Naive thymus-derived CD4-positive, alpha-beta T cell (primary cell): ENCODE data around the gene FKBP5. TPM values are rescaled to one million over a fixed set of nuclear protein-coding genes. Genes with fewer than 3 reads are reported as not detected.

Experiments
- ATAC-seq: fragments of 150-1000 bp; cut with Tn5 transposase; 2 replicates; pipeline ENCODE4 v1.10.0; 2021; ENCODE audit warnings: mild to moderate bottlenecking, moderate library complexity
- CTCF ChIA-PET: fragments of 350-600 bp; sonication (Branson Sonifier 250); formaldehyde crosslinking; loops from one replicate; lab custom pipeline; 2021; ENCODE audit warnings: antibody characterized with exemption; lab: Charles Lee
- POLR2A ChIA-PET: fragments of 350-600 bp; sonication (Branson Sonifier 250); formaldehyde crosslinking; loops from one replicate; lab custom pipeline; 2021; ENCODE audit warnings: antibody characterized with exemption, inconsistent platforms; lab: Charles Lee
- DNase-seq, 9 donors: peaks; one replicate each; pipeline versions ENCODE4 v3.0.0 to v3.0.0-alpha.2; 2020 to 2022; ENCODE audit warnings: mixed read lengths in 1 of 9
- H3K27ac ChIP-seq: one replicate; pipeline ENCODE4 v1.7.0; 2013; ENCODE audit warnings: mild to moderate bottlenecking, low read depth, low read length, moderate library complexity
- H3K27me3 ChIP-seq, 2 donors: one replicate each; pipeline ENCODE4 v1.7.0; 2013; ENCODE audit warnings: low read length in 2 of 2, mild to moderate bottlenecking in 2 of 2, moderate library complexity in 2 of 2; ENCODE audit not compliant: control insufficient read depth in 2 of 2, insufficient read depth in 2 of 2
- H3K36me3 ChIP-seq, 3 experiments: 1 replicate in 2 of 3; 2 replicates in 1 of 3; pipeline ENCODE4 v1.7.0; 2013; ENCODE audit warnings: low read length in 3 of 3, mild to moderate bottlenecking in 3 of 3, moderate library complexity in 1 of 3; ENCODE audit not compliant: insufficient read depth in 3 of 3, control insufficient read depth in 2 of 3
- H3K4me1 ChIP-seq, 2 donors: one replicate each; pipeline ENCODE4 v1.7.0; 2013; ENCODE audit warnings: low read length in 2 of 2, mild to moderate bottlenecking in 2 of 2, moderate library complexity in 1 of 2; ENCODE audit not compliant: control insufficient read depth in 2 of 2, insufficient read depth in 2 of 2
- H3K4me3 ChIP-seq: 2 replicates; pipeline ENCODE4 v1.7.0; 2013; ENCODE audit warnings: mild to moderate bottlenecking, low read length
- H3K9me3 ChIP-seq, 3 experiments: 1 replicate in 2 of 3; 2 replicates in 1 of 3; pipeline ENCODE4 v1.7.0; 2013; ENCODE audit warnings: low read length in 3 of 3; ENCODE audit not compliant: control insufficient read depth in 2 of 3
- H3K27ac Mint-ChIP-seq, 9 donors: one replicate each; pipeline ENCODE4 v1.8.0; 2020 to 2022; ENCODE audit warnings: mixed read lengths in 9 of 9, mild to moderate bottlenecking in 8 of 9, moderate library complexity in 5 of 9, inconsistent platforms in 2 of 9
- H3K27me3 Mint-ChIP-seq, 5 donors: one replicate each; pipeline ENCODE4 v1.8.0; 2021 to 2022; ENCODE audit warnings: mixed read lengths in 5 of 5, mild to moderate bottlenecking in 1 of 5
- H3K36me3 Mint-ChIP-seq, 5 donors: one replicate each; pipeline ENCODE4 v1.8.0; 2020 to 2022; ENCODE audit warnings: mixed read lengths in 5 of 5, mild to moderate bottlenecking in 3 of 5, inconsistent platforms in 1 of 5
- H3K4me1 Mint-ChIP-seq, 7 donors: one replicate each; pipeline ENCODE4 v1.8.0; 2020 to 2022; ENCODE audit warnings: mixed read lengths in 7 of 7, mild to moderate bottlenecking in 3 of 7, inconsistent platforms in 1 of 7
- H3K4me3 Mint-ChIP-seq, 10 donors: one replicate each; pipeline ENCODE4 v1.8.0; 2020 to 2022; ENCODE audit warnings: mild to moderate bottlenecking in 10 of 10, mixed read lengths in 10 of 10, moderate library complexity in 6 of 10, inconsistent platforms in 2 of 10
- H3K9me3 Mint-ChIP-seq, 11 donors: one replicate each; pipeline ENCODE4 v1.8.0; 2020 to 2022; ENCODE audit warnings: mixed read lengths in 11 of 11, mild to moderate bottlenecking in 4 of 11, inconsistent platforms in 1 of 11, moderate library complexity in 1 of 11
- intact Hi-C, 2 donors: fragments of 100-400 bp; cut with micrococcal nuclease; formaldehyde crosslinking; loops; one replicate each; pipeline ENCODE4 v1.15.1; 2023
- polyA plus RNA-seq, 2 donors: library from polyadenylated mRNA; unstranded; fragments of 300-500 nt; fragmentation: Illumina TruSeq; gene quantifications; one replicate each; pipeline ENCODE4 v1.2.3, GENCODE V29; 2021
- total RNA-seq, 6 experiments: library from RNA in 5 of 6; stranded (reverse) in 5 of 6; gene quantifications; 1 replicate in 5 of 6; 2 replicates in 1 of 6; pipeline ENCODE4 v1.2.3 and lab custom pipeline; 2021 to 2026

Gene FKBP5
- total and polyA plus RNA-seq, 7 experiments from 2014 or later = 56.7 to 324 (median 80.2) TPM

DNA sequence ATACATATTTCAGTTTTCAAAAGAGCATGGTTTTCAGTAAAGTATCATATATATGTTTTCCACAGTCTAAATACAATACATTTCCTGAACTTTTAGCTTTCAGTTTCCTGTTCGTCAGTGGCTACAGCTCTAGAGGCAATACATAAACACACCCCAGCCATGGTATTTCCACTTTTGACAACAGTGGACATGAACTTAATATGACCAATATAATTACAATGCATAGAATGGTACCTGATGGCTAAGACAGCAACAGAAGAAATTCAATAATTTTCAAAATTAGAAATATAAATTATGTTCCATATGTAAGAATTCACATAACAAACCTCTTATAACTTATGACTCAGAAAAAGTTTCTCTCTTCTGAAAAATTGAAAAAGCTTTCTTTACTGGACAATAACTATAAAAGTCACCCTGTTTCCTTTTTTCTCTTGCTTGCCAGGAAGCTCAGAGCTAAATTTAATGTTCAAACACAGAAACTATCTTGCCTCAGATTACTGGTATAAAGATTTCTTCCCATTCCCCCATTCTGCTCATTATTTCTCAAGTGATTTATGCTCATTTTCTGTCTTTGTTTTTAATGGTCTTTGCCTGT, 19.2 kb downstream of the FKBP5 start:
- ChIA-PET CTCF (interaction anchor here (0.6 to 2.3 kb wide), 12 partner anchors 10 to 85 kb away, joined by 3 to 17 read pairs (median 4); partner anchors contain the start of gene ARMC12), POLR2A (interaction anchor here (0.8 to 5.9 kb wide), 12 partner anchors 8 to 68 kb away, joined by 3 to 50 read pairs (median 6); no protein-coding TSS in a partner anchor)
- Mint-ChIP-seq H3K36me3 (peaks cover 0 to 8% (median 6%) of the 10 kb centered on the region in 5 donors), H3K27ac (peak overlapping the region in 7 of 9 donors; percentile 84 to 98 (median 93)), H3K4me1 (peaks cover 32 to 63% (median 48%) of the 10 kb centered on the region in 7 donors), H3K9me3 (no peaks in the 10 kb centered on the region), H3K4me3 (peak overlapping the region in 9 of 10 donors; percentile 56 to 88 (median 81)), H3K27me3 (no peaks in the 10 kb centered on the region)
- Histone ChIP-seq H3K36me3 (no peaks in the 10 kb centered on the region), H3K4me1 (peaks cover 33 to 48% of the 10 kb centered on the region in 2 donors), H3K4me3 (peak overlapping the region; percentile 43), H3K9me3 (no peaks in the 10 kb centered on the region), H3K27me3 (no peaks in the 10 kb centered on the region), H3K27ac (peak overlapping the region; percentile 79)
- ATAC-seq (peak; percentile 78), DNase-seq (peak in 4 of 9 donors; percentile 29 to 57 (median 38))
- intact Hi-C loops = loop anchor here (1.0 to 5.0 kb wide), 4 partner anchors 18 to 202 kb away; partner anchors contain the start of gene RPL10A (in 1 of the 2)

DNA sequence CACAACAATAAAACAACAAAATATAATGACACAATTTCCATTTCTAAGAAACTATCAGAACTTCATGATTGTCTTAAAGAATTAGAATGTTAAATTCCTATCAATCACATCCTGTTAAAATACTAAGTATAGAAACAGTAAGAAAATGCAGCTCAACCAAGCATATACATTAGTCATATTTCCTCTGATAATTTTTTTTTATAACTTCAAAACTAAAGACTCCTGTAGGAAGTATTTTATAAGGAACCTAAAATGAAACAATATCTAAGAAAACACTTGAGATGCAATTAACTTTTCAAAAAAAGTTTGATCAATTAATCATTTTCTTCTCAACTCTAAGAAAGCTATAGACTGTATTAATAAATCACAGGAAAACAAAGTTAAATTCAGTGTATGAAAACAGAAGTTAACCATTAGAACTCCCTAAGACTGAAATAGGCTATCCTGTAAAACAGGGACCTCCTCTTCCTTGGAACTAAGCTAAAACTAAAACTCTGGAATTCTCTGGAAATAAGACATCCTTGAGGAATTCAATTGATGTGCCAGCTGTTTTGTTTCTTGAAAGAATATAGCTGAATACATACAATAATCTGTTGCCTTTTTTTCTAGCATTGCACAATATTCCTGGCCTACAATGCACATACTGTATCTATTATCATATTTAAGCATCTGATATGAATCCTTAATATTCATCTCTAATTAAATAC, 19.8 kb downstream of the FKBP5 start:
- H3K27ac ChIP-seq = peak overlapping the region; percentile 79
- no peaks in the 10 kb centered on the region for H3K27me3 ChIP-seq
- H3K4me1 Mint-ChIP-seq = peaks cover 27 to 57% (median 42%) of the 10 kb centered on the region in 7 donors
- ATAC-seq (no peak), DNase-seq (no peak)
- H3K27ac Mint-ChIP-seq = peak overlapping the region in 7 of 9 donors; percentile 84 to 98 (median 93)
- ChIA-PET POLR2A (interaction anchor here (0.9 to 5.9 kb wide), 11 partner anchors 9 to 68 kb away, joined by 3 to 50 read pairs (median 5); no protein-coding TSS in a partner anchor), CTCF (interaction anchor here (0.6 to 2.3 kb wide), 12 partner anchors 9 to 84 kb away, joined by 3 to 17 read pairs (median 4); partner anchors contain the start of gene ARMC12)
- H3K4me3 Mint-ChIP-seq = peak overlapping the region in 9 of 10 donors; percentile 56 to 88 (median 81)
- peak overlapping the region; percentile 43 for H3K4me3 ChIP-seq
- H3K9me3 Mint-ChIP-seq = no peaks in the 10 kb centered on the region
- peaks cover 0 to 8% (median 5%) of the 10 kb centered on the region in 5 donors for H3K36me3 Mint-ChIP-seq
- H3K4me1 ChIP-seq = peaks cover 33 to 48% of the 10 kb centered on the region in 2 donors
- intact Hi-C loops = loop anchor here (1.0 to 5.0 kb wide), 5 partner anchors 9 to 202 kb away; partner anchors contain the start of gene RPL10A (in 1 of the 2)
- H3K36me3 ChIP-seq = no peaks in the 10 kb centered on the region
- H3K9me3 ChIP-seq = no peaks in the 10 kb centered on the region
- no peaks in the 10 kb centered on the region for H3K27me3 Mint-ChIP-seq

DNA sequence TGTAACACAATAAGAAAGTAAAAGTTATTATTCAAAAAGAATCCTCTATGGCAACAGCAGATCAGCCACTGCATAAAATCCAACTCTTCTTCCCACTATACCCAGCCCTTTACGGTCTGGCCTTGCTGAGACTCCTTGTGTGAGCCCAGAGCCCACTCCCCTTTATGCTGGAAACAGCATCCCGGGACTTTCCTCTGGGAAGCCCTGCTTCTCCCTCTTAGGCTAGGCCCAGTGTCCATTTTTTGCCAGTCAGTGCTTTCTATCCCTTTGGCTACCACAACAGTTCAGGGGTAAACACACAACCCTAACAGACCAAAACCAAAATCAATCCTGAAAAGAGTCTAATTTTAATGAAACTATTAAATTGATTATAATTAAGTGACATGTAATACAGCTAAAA, 20.6 kb downstream of the FKBP5 start:
- H3K27me3 ChIP-seq = no peaks in the 10 kb centered on the region
- Mint-ChIP-seq H3K36me3 (peaks cover 0 to 8% (median 3%) of the 10 kb centered on the region in 5 donors), H3K4me1 (peaks cover 19 to 52% (median 36%) of the 10 kb centered on the region in 7 donors), H3K4me3 (peak overlapping the region in 9 of 10 donors; percentile 64 to 90 (median 84)), H3K9me3 (no peaks in the 10 kb centered on the region), H3K27ac (peak overlapping the region in 7 of 9 donors; percentile 84 to 98 (median 93)), H3K27me3 (no peaks in the 10 kb centered on the region)
- CTCF ChIA-PET = interaction anchor here (0.8 to 2.3 kb wide), 8 partner anchors 12 to 84 kb away, joined by 3 to 9 read pairs (median 6); partner anchors contain the start of gene ARMC12
- POLR2A ChIA-PET = interaction anchor here (1.0 to 5.9 kb wide), 10 partner anchors 10 to 67 kb away, joined by 3 to 50 read pairs (median 6); no protein-coding TSS in a partner anchor
- ATAC-seq = no peak
- H3K4me1 ChIP-seq = peaks cover 37 to 52% of the 10 kb centered on the region in 2 donors
- no peak for DNase-seq
- H3K36me3 ChIP-seq = no peaks in the 10 kb centered on the region
- intact Hi-C loops = loop anchor here (1.0 to 5.0 kb wide), 4 partner anchors 10 to 201 kb away; partner anchors contain the start of gene RPL10A (in 1 of the 2)
- peak overlapping the region; percentile 79 for H3K27ac ChIP-seq
- H3K4me3 ChIP-seq = peak overlapping the region; percentile 43
- no peaks in the 10 kb centered on the region for H3K9me3 ChIP-seq

DNA sequence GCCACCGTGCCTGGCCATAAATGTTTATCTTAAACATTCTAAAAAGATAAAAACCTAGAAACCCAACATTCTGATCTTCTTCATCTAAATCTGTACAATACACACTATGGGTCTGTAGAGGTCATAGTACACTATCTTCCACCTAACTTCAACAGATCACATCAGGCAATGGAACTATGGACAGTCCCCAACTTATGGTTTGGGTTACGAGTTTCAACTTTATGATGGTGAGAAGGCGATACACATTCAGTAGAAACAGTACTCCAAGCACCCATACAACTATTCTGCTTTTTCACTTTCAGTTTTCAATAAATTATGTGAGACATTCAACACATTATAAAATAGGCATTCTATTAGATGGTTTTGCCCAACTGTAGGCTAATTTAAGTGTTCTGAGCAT, 23.1 kb downstream of the FKBP5 start:
- Histone ChIP-seq H3K36me3 (no peaks in the 10 kb centered on the region), H3K27ac (peak overlapping the region; percentile 76), H3K27me3 (no peaks in the 10 kb centered on the region), H3K4me1 (peaks cover 39 to 53% of the 10 kb centered on the region in 2 donors), H3K9me3 (no peaks in the 10 kb centered on the region), H3K4me3 (peak overlapping the region; percentile 38)
- no peaks in the 10 kb centered on the region for H3K27me3 Mint-ChIP-seq
- H3K4me1 Mint-ChIP-seq = peaks cover 5 to 42% (median 31%) of the 10 kb centered on the region in 7 donors
- H3K27ac Mint-ChIP-seq = no peak overlapping the region
- intact Hi-C loops = loop anchor here (2.0 to 5.0 kb wide), 3 partner anchors 15 to 198 kb away; partner anchors contain the start of gene RPL10A (in 1 of the 2)
- DNase-seq = no peak
- H3K36me3 Mint-ChIP-seq = peaks cover 0 to 3% (median 0%) of the 10 kb centered on the region in 5 donors
- POLR2A ChIA-PET = interaction anchor here (1.0 to 3.4 kb wide), 4 partner anchors 9 to 28 kb away, joined by 3 to 20 read pairs (median 5); no protein-coding TSS in a partner anchor
- no peaks in the 10 kb centered on the region for H3K9me3 Mint-ChIP-seq
- ATAC-seq = no peak
- CTCF ChIA-PET = no interaction called here
- no peak overlapping the region for H3K4me3 Mint-ChIP-seq

DNA sequence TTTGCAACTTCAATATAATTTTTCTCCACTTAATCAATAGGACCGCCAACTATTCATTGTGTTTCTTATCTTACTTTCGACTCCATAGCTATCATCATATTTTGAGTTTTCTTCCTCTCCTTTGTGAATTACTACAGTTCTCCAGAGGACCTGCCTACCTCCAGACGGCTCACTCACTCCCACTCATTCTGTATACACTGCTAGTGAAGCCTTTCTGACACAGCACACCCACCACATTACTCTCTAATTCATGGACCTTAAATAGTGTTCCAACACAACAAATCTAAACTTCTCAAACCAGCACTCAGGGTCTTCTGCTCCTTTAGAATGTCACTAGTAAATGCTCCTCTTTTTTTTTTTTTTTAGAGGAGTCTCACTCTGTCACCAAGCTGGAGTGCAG, 23.8 kb downstream of the FKBP5 start:
- Histone ChIP-seq H3K36me3 (no peaks in the 10 kb centered on the region), H3K4me3 (no peak overlapping the region), H3K27ac (peak overlapping the region; percentile 76), H3K9me3 (no peaks in the 10 kb centered on the region), H3K4me1 (peaks cover 35 to 53% of the 10 kb centered on the region in 2 donors), H3K27me3 (no peaks in the 10 kb centered on the region)
- H3K4me1 Mint-ChIP-seq = peaks cover 11 to 38% (median 27%) of the 10 kb centered on the region in 7 donors
- H3K9me3 Mint-ChIP-seq = no peaks in the 10 kb centered on the region
- no peak overlapping the region for H3K27ac Mint-ChIP-seq
- DNase-seq = no peak
- intact Hi-C loops = loop anchor here (1.0 to 5.0 kb wide), 4 partner anchors 9 to 198 kb away; partner anchors contain the start of gene RPL10A (in 1 of the 2)
- peaks cover 0 to 4% (median 0%) of the 10 kb centered on the region in 5 donors for H3K36me3 Mint-ChIP-seq
- no peak for ATAC-seq
- ChIA-PET POLR2A (interaction anchor here (1.2 to 3.4 kb wide), 3 partner anchors 10 to 23 kb away, joined by 4 to 20 read pairs (median 6); no protein-coding TSS in a partner anchor), CTCF (interaction anchor here (1.3 to 3.3 kb wide), 2 partner anchors 16 to 72 kb away, joined by 3 to 20 read pairs; partner anchors contain the start of gene ARMC12)
- no peak overlapping the region for H3K4me3 Mint-ChIP-seq
- H3K27me3 Mint-ChIP-seq = no peaks in the 10 kb centered on the region
